ENCODE results near the gene NPTX2.

The NPTX2 gene

DNA sequence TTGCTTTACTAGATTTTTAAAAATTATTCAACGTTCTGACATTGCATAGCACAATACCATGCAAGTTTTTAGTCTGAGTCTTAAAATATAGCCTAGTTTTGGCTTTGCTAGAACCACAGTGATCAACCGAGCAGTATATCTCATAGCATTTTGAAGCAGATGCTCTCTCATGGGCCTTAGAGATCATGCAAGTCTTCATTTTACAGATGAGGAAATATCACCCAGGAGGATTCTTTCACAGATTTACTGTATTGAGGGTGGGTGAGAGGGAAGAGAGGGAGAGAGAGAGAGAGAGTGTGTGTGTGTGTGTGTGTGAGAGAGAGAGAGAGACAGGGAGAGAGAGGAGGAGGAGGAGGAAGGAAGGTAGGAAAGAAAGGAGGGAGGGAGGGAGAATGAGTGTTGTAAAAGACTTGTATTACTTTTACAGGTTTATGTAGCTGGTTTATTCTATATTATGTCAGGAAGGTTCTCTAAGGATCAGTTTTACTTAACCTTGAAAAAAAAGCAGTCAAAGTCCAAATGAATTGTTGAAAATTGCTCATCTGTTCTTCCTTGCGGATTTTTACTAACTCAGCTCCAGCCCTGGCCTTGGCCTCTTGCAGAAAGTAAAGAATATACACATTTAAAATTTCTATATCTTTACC, 14.2 kb upstream of the NPTX2 start:
- ATAC-seq, result no peak

DNA sequence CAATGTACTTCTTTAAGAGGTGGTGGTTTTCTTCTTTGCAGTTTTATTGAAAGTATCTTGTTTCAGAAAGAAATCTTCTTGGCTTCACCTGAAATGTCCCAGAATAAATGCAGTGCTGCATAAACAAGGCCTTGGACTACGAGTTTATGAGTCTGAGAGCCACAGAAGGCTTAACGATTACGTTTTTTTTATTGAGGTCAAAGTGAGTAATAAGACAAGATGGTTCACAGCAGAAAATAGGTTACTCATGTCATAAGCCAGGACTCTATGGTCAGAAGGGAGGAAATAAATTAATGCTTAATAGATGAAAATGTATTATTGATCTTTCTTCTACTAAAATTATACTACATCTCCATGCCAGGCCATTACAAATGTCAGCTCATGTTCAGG, 13.7 kb upstream of the NPTX2 start:
- no peak for ATAC-seq
- TF ChIP-seq ISL1 (CRISPR knock-in tag; IDR thresholded peaks at IDR 0.05), result no peak
- TF ChIP-seq GLIS3 (CRISPR knock-in tag; IDR thresholded peaks at IDR 0.05), result no peak

More for the DNA sequence above, 14.2 kb upstream of the NPTX2 start:
- no peak for TF ChIP-seq ZNF8 (CRISPR knock-in tag; IDR thresholded peaks at IDR 0.05)
- TF ChIP-seq ZNF565 (CRISPR knock-in tag; conservative IDR thresholded peaks at IDR 0.05; ENCODE audit: low read depth), result no peak
- TF ChIP-seq TCF4 (CRISPR knock-in tag; IDR thresholded peaks at IDR 0.05; ENCODE audit: borderline replicate concordance), result no peak
- TF ChIP-seq PPARA (CRISPR knock-in tag; IDR thresholded peaks at IDR 0.05; ENCODE audit: borderline replicate concordance), result no peak
- no peak for TF ChIP-seq TOX (CRISPR knock-in tag; IDR thresholded peaks at IDR 0.05; ENCODE audit: borderline replicate concordance)
- TF ChIP-seq ARNTL (CRISPR knock-in tag; IDR thresholded peaks at IDR 0.05; ENCODE audit: borderline replicate concordance, low read depth), result no peak
- TF ChIP-seq, protein P1, sequence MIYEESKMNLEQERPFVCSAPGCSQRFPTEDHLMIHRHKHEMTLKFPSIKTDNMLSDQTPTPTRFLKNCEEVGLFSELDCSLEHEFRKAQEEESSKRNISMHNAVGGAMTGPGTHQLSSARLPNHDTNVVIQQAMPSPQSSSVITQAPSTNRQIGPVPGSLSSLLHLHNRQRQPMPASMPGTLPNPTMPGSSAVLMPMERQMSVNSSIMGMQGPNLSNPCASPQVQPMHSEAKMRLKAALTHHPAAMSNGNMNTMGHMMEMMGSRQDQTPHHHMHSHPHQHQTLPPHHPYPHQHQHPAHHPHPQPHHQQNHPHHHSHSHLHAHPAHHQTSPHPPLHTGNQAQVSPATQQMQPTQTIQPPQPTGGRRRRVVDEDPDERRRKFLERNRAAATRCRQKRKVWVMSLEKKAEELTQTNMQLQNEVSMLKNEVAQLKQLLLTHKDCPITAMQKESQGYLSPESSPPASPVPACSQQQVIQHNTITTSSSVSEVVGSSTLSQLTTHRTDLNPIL (CRISPR knock-in tag; IDR thresholded peaks at IDR 0.05; ENCODE audit: low read depth), result no peak
- TF ChIP-seq, protein P2, sequence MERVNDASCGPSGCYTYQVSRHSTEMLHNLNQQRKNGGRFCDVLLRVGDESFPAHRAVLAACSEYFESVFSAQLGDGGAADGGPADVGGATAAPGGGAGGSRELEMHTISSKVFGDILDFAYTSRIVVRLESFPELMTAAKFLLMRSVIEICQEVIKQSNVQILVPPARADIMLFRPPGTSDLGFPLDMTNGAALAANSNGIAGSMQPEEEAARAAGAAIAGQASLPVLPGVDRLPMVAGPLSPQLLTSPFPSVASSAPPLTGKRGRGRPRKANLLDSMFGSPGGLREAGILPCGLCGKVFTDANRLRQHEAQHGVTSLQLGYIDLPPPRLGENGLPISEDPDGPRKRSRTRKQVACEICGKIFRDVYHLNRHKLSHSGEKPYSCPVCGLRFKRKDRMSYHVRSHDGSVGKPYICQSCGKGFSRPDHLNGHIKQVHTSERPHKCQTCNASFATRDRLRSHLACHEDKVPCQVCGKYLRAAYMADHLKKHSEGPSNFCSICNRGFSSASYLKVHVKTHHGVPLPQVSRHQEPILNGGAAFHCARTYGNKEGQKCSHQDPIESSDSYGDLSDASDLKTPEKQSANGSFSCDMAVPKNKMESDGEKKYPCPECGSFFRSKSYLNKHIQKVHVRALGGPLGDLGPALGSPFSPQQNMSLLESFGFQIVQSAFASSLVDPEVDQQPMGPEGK (CRISPR knock-in tag; IDR thresholded peaks at IDR 0.05; ENCODE audit: borderline replicate concordance), result no peak
- TF ChIP-seq SNAI2 (CRISPR knock-in tag; IDR thresholded peaks at IDR 0.05), result no peak

DNA sequence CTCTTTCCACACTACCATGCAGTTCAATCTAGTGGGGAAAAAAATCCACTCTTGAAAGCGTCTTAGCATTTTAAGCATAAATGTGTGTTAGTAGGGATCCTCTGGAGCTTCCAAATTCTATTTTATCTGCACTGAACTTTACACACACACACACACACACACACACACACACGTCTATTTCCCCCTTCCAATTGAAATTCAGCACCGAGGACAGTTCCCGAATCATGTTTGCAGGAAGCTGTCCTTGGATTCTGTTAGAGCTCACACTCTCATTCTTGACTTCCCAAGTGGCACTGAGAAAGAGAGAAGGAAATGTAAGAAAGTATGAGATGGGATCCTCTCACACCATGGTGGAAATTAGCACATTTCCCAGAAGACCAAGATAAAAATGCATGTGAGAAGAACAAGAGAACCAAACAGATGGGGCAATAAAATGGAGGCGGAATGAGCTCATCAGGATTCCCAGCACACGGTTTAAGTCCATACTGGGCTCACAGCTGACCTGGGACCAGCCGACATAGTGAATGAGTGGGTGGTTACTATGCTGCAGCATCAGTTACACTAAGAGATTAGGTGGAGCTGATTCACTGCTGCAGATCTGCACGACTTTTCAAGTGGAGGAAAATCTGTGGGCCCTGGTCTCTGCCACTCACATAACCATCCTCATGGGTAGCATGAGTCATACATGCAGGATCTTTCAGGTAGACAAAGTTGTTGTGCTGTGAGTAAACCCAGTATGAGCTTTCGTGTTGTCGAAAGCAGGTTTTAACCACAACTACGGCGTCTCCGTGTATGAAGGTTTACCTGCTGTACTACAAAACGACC, 3.3 kb upstream of the NPTX2 start:
- no peak for ATAC-seq
- TF ChIP-seq ZFP3 (CRISPR knock-in tag; IDR thresholded peaks at IDR 0.05), result no peak

DNA sequence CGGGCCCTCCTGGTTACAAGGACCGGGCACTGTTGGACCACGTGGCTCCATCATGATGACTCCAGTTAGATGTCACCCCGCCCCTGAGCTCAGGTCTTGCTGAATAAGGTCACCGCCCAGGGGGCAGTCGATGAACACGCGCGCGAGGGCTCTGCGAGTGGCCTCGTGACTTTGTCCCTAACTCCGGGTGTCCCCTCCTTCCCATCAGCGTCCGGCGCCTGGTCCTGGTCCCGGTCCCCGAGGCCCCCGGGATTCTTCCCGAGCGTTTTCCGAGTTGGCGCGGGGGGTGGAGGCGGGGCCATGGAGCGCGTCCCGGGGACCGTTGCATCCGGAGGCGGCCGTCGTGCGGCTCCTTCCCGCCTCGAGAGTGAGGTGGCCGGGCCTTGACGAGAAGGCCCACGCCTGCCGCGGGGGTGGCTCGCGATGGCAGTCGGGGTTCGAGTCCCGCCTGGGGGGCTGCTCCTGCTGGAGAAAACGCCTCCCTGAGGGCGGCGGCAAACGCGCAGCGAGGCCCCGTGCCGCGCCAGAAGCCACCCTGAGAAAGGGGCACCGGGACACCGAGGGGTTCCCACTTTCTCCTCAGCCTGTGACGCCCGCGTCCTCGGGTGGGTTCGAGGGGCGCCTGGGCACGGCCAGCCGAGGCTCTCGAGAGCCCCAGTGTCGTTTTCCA, 569 bp upstream of the NPTX2 start:
- ATAC-seq, result no peak
- TF ChIP-seq, protein P3, sequence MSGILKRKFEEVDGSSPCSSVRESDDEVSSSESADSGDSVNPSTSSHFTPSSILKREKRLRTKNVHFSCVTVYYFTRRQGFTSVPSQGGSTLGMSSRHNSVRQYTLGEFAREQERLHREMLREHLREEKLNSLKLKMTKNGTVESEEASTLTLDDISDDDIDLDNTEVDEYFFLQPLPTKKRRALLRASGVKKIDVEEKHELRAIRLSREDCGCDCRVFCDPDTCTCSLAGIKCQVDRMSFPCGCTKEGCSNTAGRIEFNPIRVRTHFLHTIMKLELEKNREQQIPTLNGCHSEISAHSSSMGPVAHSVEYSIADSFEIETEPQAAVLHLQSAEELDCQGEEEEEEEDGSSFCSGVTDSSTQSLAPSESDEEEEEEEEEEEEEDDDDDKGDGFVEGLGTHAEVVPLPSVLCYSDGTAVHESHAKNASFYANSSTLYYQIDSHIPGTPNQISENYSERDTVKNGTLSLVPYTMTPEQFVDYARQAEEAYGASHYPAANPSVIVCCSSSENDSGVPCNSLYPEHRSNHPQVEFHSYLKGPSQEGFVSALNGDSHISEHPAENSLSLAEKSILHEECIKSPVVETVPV (CRISPR knock-in tag; IDR thresholded peaks at IDR 0.05), result no peak
- TF ChIP-seq BACH2 (CRISPR knock-in tag; IDR thresholded peaks at IDR 0.05; ENCODE audit: borderline replicate concordance), result no peak
- no peak for TF ChIP-seq ZC3H10 (CRISPR knock-in tag; IDR thresholded peaks at IDR 0.05)
- TF ChIP-seq, protein P1 (CRISPR knock-in tag; IDR thresholded peaks at IDR 0.05; ENCODE audit: low read depth), result no peak
- TF ChIP-seq, protein P4, sequence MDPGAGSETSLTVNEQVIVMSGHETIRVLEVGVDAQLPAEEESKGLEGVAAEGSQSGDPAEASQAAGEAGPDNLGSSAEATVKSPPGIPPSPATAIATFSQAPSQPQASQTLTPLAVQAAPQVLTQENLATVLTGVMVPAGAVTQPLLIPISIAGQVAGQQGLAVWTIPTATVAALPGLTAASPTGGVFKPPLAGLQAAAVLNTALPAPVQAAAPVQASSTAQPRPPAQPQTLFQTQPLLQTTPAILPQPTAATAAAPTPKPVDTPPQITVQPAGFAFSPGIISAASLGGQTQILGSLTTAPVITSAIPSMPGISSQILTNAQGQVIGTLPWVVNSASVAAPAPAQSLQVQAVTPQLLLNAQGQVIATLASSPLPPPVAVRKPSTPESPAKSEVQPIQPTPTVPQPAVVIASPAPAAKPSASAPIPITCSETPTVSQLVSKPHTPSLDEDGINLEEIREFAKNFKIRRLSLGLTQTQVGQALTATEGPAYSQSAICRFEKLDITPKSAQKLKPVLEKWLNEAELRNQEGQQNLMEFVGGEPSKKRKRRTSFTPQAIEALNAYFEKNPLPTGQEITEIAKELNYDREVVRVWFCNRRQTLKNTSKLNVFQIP (CRISPR knock-in tag; IDR thresholded peaks at IDR 0.05; ENCODE audit: borderline replicate concordance, low read depth), result no peak

DNA sequence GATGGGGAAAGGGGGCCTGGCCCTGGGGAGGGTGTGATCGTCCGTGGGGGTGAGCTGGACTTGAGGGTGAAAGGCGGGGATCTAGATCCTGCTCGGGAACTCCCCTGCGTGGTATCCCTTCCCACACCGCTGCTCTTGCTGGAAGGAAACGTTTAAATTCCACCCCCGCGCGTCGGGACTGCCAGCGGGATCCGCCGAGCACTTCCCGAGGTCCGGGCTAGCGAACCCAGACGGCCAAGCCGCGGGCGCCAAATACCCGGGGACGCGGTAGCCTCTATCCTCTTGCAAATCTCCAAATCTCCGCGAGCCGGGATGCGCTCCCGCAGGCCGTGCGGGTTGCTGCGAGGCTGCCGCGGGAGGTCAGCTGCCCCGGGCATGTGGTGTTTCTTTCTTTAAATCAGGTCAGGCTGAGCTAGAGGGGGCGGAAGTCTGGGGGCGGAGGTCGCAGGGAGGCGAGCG, 904 bp downstream of the NPTX2 start:
- TF ChIP-seq, protein P2 (CRISPR knock-in tag; IDR thresholded peaks at IDR 0.05; ENCODE audit: borderline replicate concordance), result no peak
- no peak for TF ChIP-seq ARNTL (CRISPR knock-in tag; IDR thresholded peaks at IDR 0.05; ENCODE audit: borderline replicate concordance, low read depth)
- no peak for TF ChIP-seq GLIS3 (CRISPR knock-in tag; IDR thresholded peaks at IDR 0.05)
- TF ChIP-seq PPARA (CRISPR knock-in tag; IDR thresholded peaks at IDR 0.05; ENCODE audit: borderline replicate concordance), result no peak
- TF ChIP-seq OSR1 (CRISPR knock-in tag; IDR thresholded peaks at IDR 0.05), result no peak
- TF ChIP-seq RARB (CRISPR knock-in tag; IDR thresholded peaks at IDR 0.05), result no peak
- no peak for TF ChIP-seq TOX (CRISPR knock-in tag; IDR thresholded peaks at IDR 0.05; ENCODE audit: borderline replicate concordance)
- TF ChIP-seq CSDC2 (CRISPR knock-in tag; IDR thresholded peaks at IDR 0.05), result no peak
- TF ChIP-seq TCF4 (CRISPR knock-in tag; IDR thresholded peaks at IDR 0.05; ENCODE audit: borderline replicate concordance), result no peak
- no peak for TF ChIP-seq ZNF8 (CRISPR knock-in tag; IDR thresholded peaks at IDR 0.05)
- no peak for TF ChIP-seq ZC3H10 (CRISPR knock-in tag; IDR thresholded peaks at IDR 0.05)
- no peak for TF ChIP-seq BACH2 (CRISPR knock-in tag; IDR thresholded peaks at IDR 0.05; ENCODE audit: borderline replicate concordance)
- no peak for ATAC-seq

Measured in SK-N-SH treated with all-trans-retinoic acid at 6 μM for 48 hours (cell line).